ENCODE data around the gene ARHGAP31. TPM values are rescaled to one million over a fixed set of nuclear protein-coding genes. Genes with fewer than 3 reads are reported as not detected.

Gene ARHGAP31
- total RNA-seq, 1 donor from 2014 or later: 9.7 TPM

- H3K27ac Mint-ChIP-seq: no peak overlapping the region
Measured at GRCh38 chr3:119324899-119325298, 30.7 kb downstream of the ARHGAP31 start.

GRCh38 chr3:119326976-119327375 lies 32.8 kb downstream of the ARHGAP31 start:
- no peak for TF ChIP-seq CTCF (IDR thresholded peaks at IDR 0.05; ENCODE audit: unreplicated experiment)
- no peaks in the 10 kb centered on the region for H3K36me3 Mint-ChIP-seq
- H3K4me3 Mint-ChIP-seq: no peak overlapping the region
- H3K27me3 Mint-ChIP-seq (ENCODE audit: low read depth): no peaks in the 10 kb centered on the region
- H3K9me3 Mint-ChIP-seq: no peaks in the 10 kb centered on the region
- peaks cover 18% of the 10 kb centered on the region for H3K4me1 Mint-ChIP-seq
- DNase-seq (ENCODE audit: low spot score in 2 of 2, unreplicated experiment in 2 of 2): no peak
- H3K27ac Mint-ChIP-seq: no peak overlapping the region

More at GRCh38 chr3:119324899-119325298, 30.7 kb downstream of the ARHGAP31 start:
- Mint-ChIP-seq H3K4me3 (no peak overlapping the region), H3K27me3 (ENCODE audit: low read depth) (no peaks in the 10 kb centered on the region), H3K4me1 (peaks cover 27% of the 10 kb centered on the region), H3K9me3 (no peaks in the 10 kb centered on the region), H3K36me3 (no peaks in the 10 kb centered on the region)
- DNase-seq (ENCODE audit: low spot score in 2 of 2, unreplicated experiment in 2 of 2): no peak
- no peak for TF ChIP-seq CTCF (IDR thresholded peaks at IDR 0.05; ENCODE audit: unreplicated experiment)

- H3K27ac Mint-ChIP-seq: no peak overlapping the region
- H3K4me3 Mint-ChIP-seq: no peak overlapping the region
- no peak for TF ChIP-seq CTCF (IDR thresholded peaks at IDR 0.05; ENCODE audit: unreplicated experiment)
Measured at GRCh38 chr3:119329551-119329950, 35.4 kb downstream of the ARHGAP31 start.

GRCh38 chr3:119330181-119330580 lies 36.0 kb downstream of the ARHGAP31 start:
- H3K27me3 Mint-ChIP-seq (ENCODE audit: low read depth): no peaks in the 10 kb centered on the region
- no peaks in the 10 kb centered on the region for H3K9me3 Mint-ChIP-seq
- DNase-seq (ENCODE audit: low spot score in 2 of 2, unreplicated experiment in 2 of 2): no peak
- peaks cover 21% of the 10 kb centered on the region for H3K4me1 Mint-ChIP-seq
- H3K4me3 Mint-ChIP-seq: no peak overlapping the region
- H3K27ac Mint-ChIP-seq: no peak overlapping the region
- TF ChIP-seq CTCF (IDR thresholded peaks at IDR 0.05; ENCODE audit: unreplicated experiment): no peak
- H3K36me3 Mint-ChIP-seq: no peaks in the 10 kb centered on the region

More at GRCh38 chr3:119329551-119329950, 35.4 kb downstream of the ARHGAP31 start:
- DNase-seq (ENCODE audit: low spot score in 2 of 2, unreplicated experiment in 2 of 2): no peak
- no peaks in the 10 kb centered on the region for H3K36me3 Mint-ChIP-seq
- no peaks in the 10 kb centered on the region for H3K9me3 Mint-ChIP-seq
- no peaks in the 10 kb centered on the region for H3K27me3 Mint-ChIP-seq (ENCODE audit: low read depth)
- H3K4me1 Mint-ChIP-seq: peaks cover 21% of the 10 kb centered on the region

GRCh38 chr3:119330858-119331257 lies 36.7 kb downstream of the ARHGAP31 start:
- no peak for DNase-seq (ENCODE audit: low spot score in 2 of 2, unreplicated experiment in 2 of 2)
- Mint-ChIP-seq H3K4me3 (no peak overlapping the region), H3K36me3 (no peaks in the 10 kb centered on the region), H3K27ac (peak overlapping the region; percentile 21), H3K27me3 (ENCODE audit: low read depth) (no peaks in the 10 kb centered on the region), H3K9me3 (no peaks in the 10 kb centered on the region), H3K4me1 (peaks cover 21% of the 10 kb centered on the region)
- TF ChIP-seq CTCF (IDR thresholded peaks at IDR 0.05; ENCODE audit: unreplicated experiment): no peak

GRCh38 chr3:119331661-119332060 lies 37.5 kb downstream of the ARHGAP31 start:
- H3K36me3 Mint-ChIP-seq: peaks cover 1% of the 10 kb centered on the region
- peaks cover 2% of the 10 kb centered on the region for H3K9me3 Mint-ChIP-seq
- no peaks in the 10 kb centered on the region for H3K27me3 Mint-ChIP-seq (ENCODE audit: low read depth)
- H3K4me3 Mint-ChIP-seq: no peak overlapping the region
- H3K4me1 Mint-ChIP-seq: peaks cover 21% of the 10 kb centered on the region
- no peak overlapping the region for H3K27ac Mint-ChIP-seq
- DNase-seq (ENCODE audit: low spot score in 2 of 2, unreplicated experiment in 2 of 2): no peak
- no peak for TF ChIP-seq CTCF (IDR thresholded peaks at IDR 0.05; ENCODE audit: unreplicated experiment)
